ENCODE measurements around the gene BMAL1.

DNA sequence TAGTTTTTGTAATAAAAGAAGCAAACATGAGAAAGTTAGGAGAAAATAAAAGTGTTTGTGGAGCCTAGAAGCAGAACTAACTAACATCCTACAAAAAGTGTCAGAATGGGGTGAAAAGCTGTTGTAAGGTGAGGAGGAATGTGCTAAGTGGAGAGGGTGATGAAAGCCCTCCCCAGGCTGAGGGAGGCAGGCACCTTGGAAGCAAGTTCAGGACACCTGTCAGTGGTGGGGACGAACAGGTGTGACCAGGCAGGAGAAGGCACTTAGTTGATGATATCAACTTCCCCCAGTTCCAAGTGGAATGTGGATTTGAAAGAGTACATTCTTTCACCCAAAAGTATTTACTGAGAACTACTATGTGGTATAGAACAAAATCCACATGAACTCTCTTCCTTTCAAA is 18.7 kb upstream of the BMAL1 start:
- TF ChIP-seq, protein P1, sequence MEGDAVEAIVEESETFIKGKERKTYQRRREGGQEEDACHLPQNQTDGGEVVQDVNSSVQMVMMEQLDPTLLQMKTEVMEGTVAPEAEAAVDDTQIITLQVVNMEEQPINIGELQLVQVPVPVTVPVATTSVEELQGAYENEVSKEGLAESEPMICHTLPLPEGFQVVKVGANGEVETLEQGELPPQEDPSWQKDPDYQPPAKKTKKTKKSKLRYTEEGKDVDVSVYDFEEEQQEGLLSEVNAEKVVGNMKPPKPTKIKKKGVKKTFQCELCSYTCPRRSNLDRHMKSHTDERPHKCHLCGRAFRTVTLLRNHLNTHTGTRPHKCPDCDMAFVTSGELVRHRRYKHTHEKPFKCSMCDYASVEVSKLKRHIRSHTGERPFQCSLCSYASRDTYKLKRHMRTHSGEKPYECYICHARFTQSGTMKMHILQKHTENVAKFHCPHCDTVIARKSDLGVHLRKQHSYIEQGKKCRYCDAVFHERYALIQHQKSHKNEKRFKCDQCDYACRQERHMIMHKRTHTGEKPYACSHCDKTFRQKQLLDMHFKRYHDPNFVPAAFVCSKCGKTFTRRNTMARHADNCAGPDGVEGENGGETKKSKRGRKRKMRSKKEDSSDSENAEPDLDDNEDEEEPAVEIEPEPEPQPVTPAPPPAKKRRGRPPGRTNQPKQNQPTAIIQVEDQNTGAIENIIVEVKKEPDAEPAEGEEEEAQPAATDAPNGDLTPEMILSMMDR (IDR thresholded peaks at IDR 0.05; ENCODE audit: insufficient read depth, low read length, poor library complexity, severe bottlenecking), result no peak
- TF ChIP-seq EZH2phosphoT487 (conservative IDR thresholded peaks at IDR 0.05; ENCODE audit: low read length), result no peak

All from SU-DHL-6 (cell line).